Measurements from ENCODE around the gene ALDH1A1.

DNA sequence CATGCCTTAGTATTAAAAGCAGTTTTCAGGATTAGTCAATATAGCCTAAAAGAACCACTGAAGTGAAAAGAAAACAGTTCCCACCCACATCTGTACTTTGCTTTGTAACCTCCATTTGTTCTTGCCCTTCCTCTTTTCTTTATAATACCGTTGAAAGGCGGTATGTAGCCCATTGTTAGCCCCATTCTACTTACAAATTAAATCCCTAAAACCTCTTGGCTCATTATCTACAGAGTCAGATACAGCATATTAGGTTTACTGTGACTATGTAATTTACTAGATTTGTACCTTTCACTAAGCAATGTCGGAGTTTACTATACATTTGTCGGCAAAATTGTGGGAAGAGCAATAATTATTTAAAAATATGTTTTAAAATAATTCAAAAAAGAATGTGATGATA lies 17.3 kb downstream of the ALDH1A1 start:
- no peak for TF ChIP-seq POLR2A (IDR thresholded peaks at IDR 0.05)
- TF ChIP-seq, protein P1, sequence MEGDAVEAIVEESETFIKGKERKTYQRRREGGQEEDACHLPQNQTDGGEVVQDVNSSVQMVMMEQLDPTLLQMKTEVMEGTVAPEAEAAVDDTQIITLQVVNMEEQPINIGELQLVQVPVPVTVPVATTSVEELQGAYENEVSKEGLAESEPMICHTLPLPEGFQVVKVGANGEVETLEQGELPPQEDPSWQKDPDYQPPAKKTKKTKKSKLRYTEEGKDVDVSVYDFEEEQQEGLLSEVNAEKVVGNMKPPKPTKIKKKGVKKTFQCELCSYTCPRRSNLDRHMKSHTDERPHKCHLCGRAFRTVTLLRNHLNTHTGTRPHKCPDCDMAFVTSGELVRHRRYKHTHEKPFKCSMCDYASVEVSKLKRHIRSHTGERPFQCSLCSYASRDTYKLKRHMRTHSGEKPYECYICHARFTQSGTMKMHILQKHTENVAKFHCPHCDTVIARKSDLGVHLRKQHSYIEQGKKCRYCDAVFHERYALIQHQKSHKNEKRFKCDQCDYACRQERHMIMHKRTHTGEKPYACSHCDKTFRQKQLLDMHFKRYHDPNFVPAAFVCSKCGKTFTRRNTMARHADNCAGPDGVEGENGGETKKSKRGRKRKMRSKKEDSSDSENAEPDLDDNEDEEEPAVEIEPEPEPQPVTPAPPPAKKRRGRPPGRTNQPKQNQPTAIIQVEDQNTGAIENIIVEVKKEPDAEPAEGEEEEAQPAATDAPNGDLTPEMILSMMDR (IDR thresholded peaks at IDR 0.05) = no peak

Data from tibial nerve (tissue), 3 donors.